Measurements from ENCODE around the gene TEKT1. TPM values are rescaled to one million over a fixed set of nuclear protein-coding genes. Genes with fewer than 3 reads are reported as not detected.
"Not testable (repeated sequence)": the region's sequence is repeated elsewhere in the genome, so short reads cannot be mapped to it uniquely, and the experiment has no call there.

The TEKT1 gene
- total RNA-seq, 1 donor from 2014 or later, result not detected

GRCh38 chr17:6818938-6819337, 12.6 kb downstream of the TEKT1 start:
- no peak for ATAC-seq
- DNase-seq (ENCODE audit: low spot score), result no peak

DNA sequence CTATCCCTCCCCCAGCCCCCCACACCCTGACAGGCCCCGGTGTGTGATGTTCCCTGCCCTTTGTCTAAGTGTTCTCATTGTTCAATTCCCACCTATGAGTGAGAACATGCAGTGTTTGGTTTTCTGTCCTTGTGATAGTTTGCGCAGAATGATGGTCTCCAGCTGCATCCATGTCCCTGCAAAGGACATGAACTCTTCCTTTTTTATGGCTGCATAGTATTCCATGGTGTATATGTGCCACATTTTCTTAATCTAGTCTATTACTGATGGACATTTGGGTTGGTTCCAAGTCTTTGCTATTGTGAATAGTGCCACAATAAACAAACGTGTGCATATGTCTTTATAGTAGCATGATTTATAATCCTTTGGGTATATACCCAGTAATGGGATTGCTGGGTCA, 15.2 kb downstream of the TEKT1 start:
- not testable (repeated sequence) for ATAC-seq; DNase-seq (ENCODE audit: low spot score)

GRCh38 chr17:6815775-6816174, 15.8 kb downstream of the TEKT1 start:
- DNase-seq (ENCODE audit: low spot score) (no peak), ATAC-seq (no peak)

GRCh38 chr17:6812295-6812694, 19.2 kb downstream of the TEKT1 start:
- DNase-seq (ENCODE audit: low spot score) (no peak), ATAC-seq (no peak)

- DNase-seq (ENCODE audit: low spot score) (no peak), ATAC-seq (no peak)
Observed at GRCh38 chr17:6811510-6811909, 20.0 kb downstream of the TEKT1 start.

DNA sequence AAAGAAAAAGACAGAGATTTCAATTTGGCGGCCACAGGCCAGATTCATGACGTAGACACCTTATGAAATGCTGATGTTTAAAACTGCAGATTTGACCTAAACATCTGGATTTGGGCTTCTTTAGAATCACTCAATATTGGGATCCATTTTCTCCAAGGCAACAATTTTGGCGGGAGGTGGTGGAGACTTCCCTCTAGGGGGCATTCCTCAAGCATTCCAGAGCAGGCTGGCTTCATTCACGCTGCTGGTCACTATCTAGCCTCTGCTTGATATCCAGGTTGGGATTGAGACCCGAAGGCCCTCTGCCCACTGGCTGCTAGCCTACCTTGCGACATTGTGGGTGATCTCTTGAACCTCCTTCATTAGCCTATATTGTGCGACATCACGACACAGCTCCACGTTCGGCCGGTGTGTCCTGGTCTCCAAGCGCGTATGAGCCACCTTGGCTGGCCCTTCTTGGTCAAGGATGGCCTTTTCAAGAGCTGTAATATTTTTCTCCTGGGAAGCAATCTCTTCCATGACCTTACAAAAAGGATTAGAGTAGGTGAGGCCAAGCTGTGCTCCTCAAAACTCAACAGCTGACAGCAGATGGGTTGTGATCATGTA, 31.0 kb downstream of the TEKT1 start:
- DNase-seq (ENCODE audit: low spot score) (no peak), ATAC-seq (no peak)

GRCh38 chr17:6799738-6800137, 31.8 kb downstream of the TEKT1 start:
- DNase-seq (ENCODE audit: low spot score) (no peak), ATAC-seq (no peak)

- DNase-seq (ENCODE audit: low spot score) (peak; percentile 81), ATAC-seq (peak; percentile 74)
Observed at GRCh38 chr17:6797718-6798351, 33.7 kb downstream of the TEKT1 start.

GRCh38 chr17:6796887-6797490, 34.5 kb downstream of the TEKT1 start:
- ATAC-seq, result peak; percentile 9
- DNase-seq (ENCODE audit: low spot score), result no peak

- no peak for DNase-seq (ENCODE audit: low spot score)
Observed at GRCh38 chr17:6796017-6796886, 35.3 kb downstream of the TEKT1 start.

DNA sequence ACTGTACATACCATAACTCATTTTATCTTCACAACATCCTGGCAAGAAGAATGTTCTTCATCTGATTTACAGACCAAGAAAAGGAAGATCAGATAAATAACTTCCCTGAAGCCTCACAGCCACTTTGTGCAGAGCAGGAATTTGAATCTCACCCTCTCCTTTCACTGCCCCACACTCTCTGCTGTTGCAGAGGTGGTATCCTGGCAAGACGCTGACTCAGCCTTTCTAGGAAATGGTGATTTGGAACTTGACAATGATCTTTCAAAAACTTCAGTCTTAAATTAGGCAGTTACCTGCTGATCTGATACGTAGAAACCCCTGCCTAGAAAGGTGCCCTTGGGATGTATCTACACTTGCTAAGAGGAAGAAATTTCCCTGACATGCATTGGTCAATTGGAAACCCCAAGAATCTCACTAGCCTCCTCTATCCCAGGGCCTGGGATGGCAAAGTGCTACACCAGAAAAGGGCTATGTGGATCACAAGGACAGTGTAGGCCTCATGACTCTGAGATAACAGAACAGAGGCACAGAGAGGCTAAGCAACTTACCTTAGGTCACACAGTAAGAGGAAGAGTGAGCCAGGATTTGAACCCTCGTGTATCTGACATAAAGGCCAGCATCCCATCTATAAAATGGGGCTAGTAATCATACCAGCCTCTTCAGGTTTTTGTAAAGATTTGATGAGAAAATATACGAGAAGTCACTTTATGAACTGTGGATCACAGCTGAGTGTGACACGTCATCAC, 37.6 kb downstream of the TEKT1 start:
- ATAC-seq, result no peak
- DNase-seq (ENCODE audit: low spot score), result no peak

More at GRCh38 chr17:6796017-6796886, 35.3 kb downstream of the TEKT1 start:
- peak; percentile 59 for ATAC-seq

GRCh38 chr17:6789146-6789545, 42.4 kb downstream of the TEKT1 start:
- DNase-seq (ENCODE audit: low spot score), result no peak
- no peak for ATAC-seq

- ATAC-seq (peak; percentile 23), DNase-seq (ENCODE audit: low spot score) (no peak)
Observed at GRCh38 chr17:6787081-6787693, 44.3 kb downstream of the TEKT1 start.

DNA sequence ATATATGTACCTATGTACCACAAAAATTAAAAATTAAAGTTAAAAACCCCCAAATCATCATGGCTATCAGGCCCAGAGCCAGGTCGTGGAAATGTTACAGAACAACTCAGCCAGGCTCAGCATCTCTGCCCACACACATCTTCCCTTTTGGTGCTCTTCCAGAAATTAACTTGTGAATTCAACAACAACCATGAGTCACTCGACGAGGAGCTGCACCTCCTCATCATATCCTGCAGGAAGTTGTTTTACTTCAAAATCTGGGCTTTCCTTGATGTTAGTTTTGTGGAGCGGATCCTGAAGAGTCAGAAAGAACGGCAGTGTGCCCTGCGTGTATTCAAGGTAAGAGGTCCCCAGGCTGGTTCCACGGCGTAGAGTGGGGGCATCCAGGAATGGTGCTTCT, 44.9 kb downstream of the TEKT1 start:
- DNase-seq (ENCODE audit: low spot score) (no peak), ATAC-seq (no peak)

GRCh38 chr17:6782244-6782643, 49.3 kb downstream of the TEKT1 start:
- ATAC-seq, result no peak

DNA sequence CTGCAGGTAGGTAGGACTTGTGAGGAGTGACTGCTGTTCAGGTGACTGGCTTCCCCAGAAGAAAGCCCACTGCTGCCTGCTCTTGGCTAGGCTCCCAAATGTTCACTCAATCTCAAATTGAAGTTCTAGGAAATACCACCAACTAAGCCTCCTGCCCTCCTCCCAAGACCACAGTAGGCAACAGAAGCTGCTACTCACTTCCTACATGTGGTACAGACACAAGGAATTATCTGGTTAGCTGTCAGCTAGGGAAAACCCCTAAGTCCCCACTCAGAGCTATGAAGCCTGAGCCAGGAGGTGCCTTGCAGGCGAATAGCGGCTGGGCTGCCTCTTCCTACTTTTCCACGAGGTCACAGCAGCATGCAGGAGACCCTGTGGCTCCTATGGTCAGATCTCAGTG, 50.6 kb downstream of the TEKT1 start:
- DNase-seq (ENCODE audit: low spot score) (no peak), ATAC-seq (no peak)

More at GRCh38 chr17:6782244-6782643, 49.3 kb downstream of the TEKT1 start:
- DNase-seq (ENCODE audit: low spot score), result no peak

- DNase-seq (ENCODE audit: low spot score) (no peak), ATAC-seq (no peak)
Observed at GRCh38 chr17:6780001-6780400, 51.5 kb downstream of the TEKT1 start.

DNA sequence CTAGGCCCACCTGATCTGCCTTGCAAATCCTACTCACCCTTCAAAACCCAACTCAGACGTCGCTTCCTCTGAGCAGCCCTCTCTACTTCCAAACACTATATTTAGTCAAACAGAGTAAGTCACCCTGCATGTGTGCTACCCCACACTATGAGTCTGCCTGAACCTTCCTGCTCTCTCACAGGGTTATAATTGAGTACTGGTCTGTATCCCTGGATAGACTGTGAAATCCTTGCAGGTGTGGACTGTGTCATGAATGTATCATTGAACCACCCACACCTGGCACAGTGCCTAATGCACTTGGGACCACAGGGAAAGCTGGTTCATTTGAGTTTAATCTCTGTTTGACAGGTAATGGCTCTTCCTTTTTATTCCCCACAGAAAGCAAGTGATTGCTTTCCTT, 52.1 kb downstream of the TEKT1 start:
- ATAC-seq (peak; percentile 69), DNase-seq (ENCODE audit: low spot score) (no peak)

- ATAC-seq, result peak; percentile 77
- no peak for DNase-seq (ENCODE audit: low spot score)
Observed at GRCh38 chr17:6775871-6776405, 55.6 kb downstream of the TEKT1 start, which contains the start of gene FBXO39. Gene FBXO39 (plus strand): TSS chr17:6776215. CDS start chr17:6779869, 3,654 bp downstream.

- not testable (repeated sequence) for ATAC-seq; DNase-seq (ENCODE audit: low spot score)
Observed at GRCh38 chr17:6774906-6775305, 56.6 kb downstream of the TEKT1 start.
